H7 (cell line): Measurements from ENCODE around the gene PLA2G4F. TPM values are rescaled to one million over a fixed set of nuclear protein-coding genes. Genes with fewer than 3 reads are reported as not detected.
A peak's percentile ranks its signal among the peaks of the same experiment; 100 is the strongest.

Experiments used
- DNase-seq: peaks from one replicate; pipeline ENCODE4 v3.0.0; 2012
- H3K27me3 ChIP-seq: 2 replicates; pipeline ENCODE4 v1.6.0; 2011; ENCODE audit warnings: mild to moderate bottlenecking, low read length; ENCODE audit not compliant: control insufficient read depth, insufficient read depth
- H3K36me3 ChIP-seq: replicated peaks from 2 replicates; pipeline ENCODE4 v1.5.1; 2011; ENCODE audit warnings: low read length; ENCODE audit not compliant: control insufficient read depth, insufficient read depth
- H3K4me3 ChIP-seq: 2 replicates; pipeline ENCODE4 v1.5.1; 2011; ENCODE audit warnings: low read depth, mild to moderate bottlenecking, control low read depth, low read length, moderate library complexity; ENCODE audit not compliant: insufficient read depth
- total RNA-seq: library from RNA; depleted of rRNA; stranded (reverse); fragments of >200 nt; shearing (Covaris generic); gene quantifications from 2 replicates; pipeline ENCODE4 v1.2.3, GENCODE V29; 2014

PLA2G4F gene
- total RNA-seq, 1 experiment from 2014 or later = not detected

- Histone ChIP-seq H3K4me3 (no peak overlapping the region), H3K27me3 (no peaks in the 10 kb centered on the region), H3K36me3 (no peaks in the 10 kb centered on the region)
- no peak for DNase-seq
Observed at GRCh38 chr15:42119446-42119760, 37.0 kb downstream of the PLA2G4F start.

- Histone ChIP-seq H3K27me3 (no peaks in the 10 kb centered on the region), H3K36me3 (no peaks in the 10 kb centered on the region), H3K4me3 (no peak overlapping the region)
- DNase-seq = peak; percentile 51
Observed at GRCh38 chr15:42118650-42119445, 37.6 kb downstream of the PLA2G4F start.

GRCh38 chr15:42111924-42112323 lies 44.5 kb downstream of the PLA2G4F start:
- H3K36me3 ChIP-seq = no peaks in the 10 kb centered on the region
- DNase-seq = no peak
- no peaks in the 10 kb centered on the region for H3K27me3 ChIP-seq
- no peak overlapping the region for H3K4me3 ChIP-seq

GRCh38 chr15:42110367-42110766 lies 46.1 kb downstream of the PLA2G4F start:
- Histone ChIP-seq H3K4me3 (no peak overlapping the region), H3K36me3 (no peaks in the 10 kb centered on the region), H3K27me3 (no peaks in the 10 kb centered on the region)
- DNase-seq = no peak

- H3K4me3 ChIP-seq = no peak overlapping the region
- no peak for DNase-seq
- H3K27me3 ChIP-seq = no peaks in the 10 kb centered on the region
- H3K36me3 ChIP-seq = no peaks in the 10 kb centered on the region
Observed at GRCh38 chr15:42108806-42109205, 47.6 kb downstream of the PLA2G4F start.

GRCh38 chr15:42108189-42108588 lies 48.2 kb downstream of the PLA2G4F start:
- H3K4me3 ChIP-seq = no peak overlapping the region

GRCh38 chr15:42107473-42107872 lies 49.0 kb downstream of the PLA2G4F start:
- Histone ChIP-seq H3K36me3 (no peaks in the 10 kb centered on the region), H3K27me3 (no peaks in the 10 kb centered on the region), H3K4me3 (no peak overlapping the region)
- no peak for DNase-seq

More at GRCh38 chr15:42108189-42108588, 48.2 kb downstream of the PLA2G4F start:
- Histone ChIP-seq H3K27me3 (no peaks in the 10 kb centered on the region), H3K36me3 (no peaks in the 10 kb centered on the region)
- DNase-seq = no peak

- H3K4me3 ChIP-seq = no peak overlapping the region
- no peak for DNase-seq
- H3K36me3 ChIP-seq = no peaks in the 10 kb centered on the region
- H3K27me3 ChIP-seq = no peaks in the 10 kb centered on the region
Observed at GRCh38 chr15:42106288-42106687, 50.1 kb downstream of the PLA2G4F start.

GRCh38 chr15:42104095-42104891 lies 52.1 kb downstream of the PLA2G4F start:
- no peaks in the 10 kb centered on the region for H3K27me3 ChIP-seq
- DNase-seq = no peak
- no peaks in the 10 kb centered on the region for H3K36me3 ChIP-seq
- no peak overlapping the region for H3K4me3 ChIP-seq

GRCh38 chr15:42102646-42103235 lies 53.7 kb downstream of the PLA2G4F start:
- Histone ChIP-seq H3K27me3 (no peaks in the 10 kb centered on the region), H3K36me3 (no peaks in the 10 kb centered on the region), H3K4me3 (no peak overlapping the region)
- DNase-seq = peak; percentile 36

GRCh38 chr15:42101861-42102260 lies 54.6 kb downstream of the PLA2G4F start:
- Histone ChIP-seq H3K4me3 (no peak overlapping the region), H3K36me3 (no peaks in the 10 kb centered on the region), H3K27me3 (no peaks in the 10 kb centered on the region)
- no peak for DNase-seq

GRCh38 chr15:42100021-42100800 lies 56.2 kb downstream of the PLA2G4F start:
- H3K36me3 ChIP-seq = no peaks in the 10 kb centered on the region
- no peak overlapping the region for H3K4me3 ChIP-seq
- no peak for DNase-seq
- no peaks in the 10 kb centered on the region for H3K27me3 ChIP-seq

GRCh38 chr15:42097018-42097417 lies 59.4 kb downstream of the PLA2G4F start:
- Histone ChIP-seq H3K4me3 (no peak overlapping the region), H3K36me3 (no peaks in the 10 kb centered on the region), H3K27me3 (no peaks in the 10 kb centered on the region; the same call in 1 of the 2 replicates)
- DNase-seq = peak; percentile 19

GRCh38 chr15:42094512-42094963 lies 61.9 kb downstream of the PLA2G4F start, which contains the start of gene PLA2G4D:
TSS of gene PLA2G4D (minus strand) at chr15:42094562. CDS start at chr15:42094459, 103 bp downstream.
- Histone ChIP-seq H3K27me3 (no peaks in the 10 kb centered on the region; the same call in 1 of the 2 replicates), H3K4me3 (no peak within 1 kb of the TSS), H3K36me3 (no peaks in the 10 kb centered on the region)
- DNase-seq = peak; percentile 49
